Measurements from ENCODE around the gene NTSR1. TPM values are rescaled to one million over a fixed set of nuclear protein-coding genes. Genes with fewer than 3 reads are reported as not detected.

Gene NTSR1
- total RNA-seq, 1 experiment from 2014 or later: 44.1 TPM

GRCh38 chr20:62692801-62693523, 15.7 kb upstream of the NTSR1 start:
- no peak overlapping the region for H3K27ac ChIP-seq (ENCODE audit: low read length)
- intact Hi-C loops (cut with micrococcal nuclease; ENCODE audit: unreplicated experiment): no loop called here
- H3K4me1 ChIP-seq (ENCODE audit: control insufficient read depth, insufficient read depth, low read length): peaks cover 10% of the 10 kb centered on the region
- ChIA-PET POLR2A (no interaction called here), CTCF (no interaction called here)
- TF ChIP-seq, protein P1, sequence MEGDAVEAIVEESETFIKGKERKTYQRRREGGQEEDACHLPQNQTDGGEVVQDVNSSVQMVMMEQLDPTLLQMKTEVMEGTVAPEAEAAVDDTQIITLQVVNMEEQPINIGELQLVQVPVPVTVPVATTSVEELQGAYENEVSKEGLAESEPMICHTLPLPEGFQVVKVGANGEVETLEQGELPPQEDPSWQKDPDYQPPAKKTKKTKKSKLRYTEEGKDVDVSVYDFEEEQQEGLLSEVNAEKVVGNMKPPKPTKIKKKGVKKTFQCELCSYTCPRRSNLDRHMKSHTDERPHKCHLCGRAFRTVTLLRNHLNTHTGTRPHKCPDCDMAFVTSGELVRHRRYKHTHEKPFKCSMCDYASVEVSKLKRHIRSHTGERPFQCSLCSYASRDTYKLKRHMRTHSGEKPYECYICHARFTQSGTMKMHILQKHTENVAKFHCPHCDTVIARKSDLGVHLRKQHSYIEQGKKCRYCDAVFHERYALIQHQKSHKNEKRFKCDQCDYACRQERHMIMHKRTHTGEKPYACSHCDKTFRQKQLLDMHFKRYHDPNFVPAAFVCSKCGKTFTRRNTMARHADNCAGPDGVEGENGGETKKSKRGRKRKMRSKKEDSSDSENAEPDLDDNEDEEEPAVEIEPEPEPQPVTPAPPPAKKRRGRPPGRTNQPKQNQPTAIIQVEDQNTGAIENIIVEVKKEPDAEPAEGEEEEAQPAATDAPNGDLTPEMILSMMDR (IDR thresholded peaks at IDR 0.05): no peak
- H3K36me3 ChIP-seq (ENCODE audit: control insufficient read depth, insufficient read depth, low read length): no peaks in the 10 kb centered on the region
- in situ Hi-C loops (cut with HindIII; ENCODE audit: low pct_unique_long_range_greater_than_20kb, low sequenced_read_pairs): no loop called here
- no peak overlapping the region for H3K4me3 ChIP-seq (ENCODE audit: low read depth in 2 of 2, low read length in 2 of 2)
- H3K9me3 ChIP-seq (ENCODE audit: control insufficient read depth, insufficient read depth, low read depth, low read length): no peaks in the 10 kb centered on the region
- BruUV-seq (replicated peaks): no TSS peak
- ATAC-seq: no peak
- no peaks in the 10 kb centered on the region for H3K27me3 ChIP-seq (ENCODE audit: control insufficient read depth, insufficient read depth, low read length)
- no peak for DNase-seq (ENCODE audit: low read depth, low spot score)

- Histone ChIP-seq H3K4me3 (ENCODE audit: low read depth in 2 of 2, low read length in 2 of 2) (no peak overlapping the region), H3K27me3 (ENCODE audit: control insufficient read depth, insufficient read depth, low read length) (no peaks in the 10 kb centered on the region), H3K4me1 (ENCODE audit: control insufficient read depth, insufficient read depth, low read length) (peaks cover 7% of the 10 kb centered on the region), H3K27ac (ENCODE audit: low read length) (no peak overlapping the region), H3K9me3 (ENCODE audit: control insufficient read depth, insufficient read depth, low read depth, low read length) (no peaks in the 10 kb centered on the region), H3K36me3 (ENCODE audit: control insufficient read depth, insufficient read depth, low read length) (no peaks in the 10 kb centered on the region)
- ChIA-PET POLR2A (no interaction called here), CTCF (no interaction called here)
- ATAC-seq: no peak
- in situ Hi-C loops (cut with HindIII; ENCODE audit: low pct_unique_long_range_greater_than_20kb, low sequenced_read_pairs) (no loop called here), intact Hi-C loops (cut with micrococcal nuclease; ENCODE audit: unreplicated experiment) (no loop called here)
- BruUV-seq (replicated peaks): no TSS peak
- no peak for DNase-seq (ENCODE audit: low read depth, low spot score)
- TF ChIP-seq REST (IDR thresholded peaks at IDR 0.05; ENCODE audit: insufficient read depth in 1 of 2, low read depth in 2 of 2, low read length in 1 of 2) (no peak), SIN3A (IDR thresholded peaks at IDR 0.05; ENCODE audit: borderline replicate concordance, insufficient read depth, low read depth, low read length) (no peak), POLR2AphosphoS5 (IDR thresholded peaks at IDR 0.05; ENCODE audit: low read depth, low read length) (no peak), TCF7L2 (IDR thresholded peaks at IDR 0.05; ENCODE audit: low read depth, low read length) (no peak)
- TF ChIP-seq, protein P1 (IDR thresholded peaks at IDR 0.05): no peak
Measured at GRCh38 chr20:62693524-62693922, 15.1 kb upstream of the NTSR1 start.

Measured in Panc1 (cell line).